Dedifferentiated amniotic fluid mesenchymal stem cell (primary cell): ENCODE measurements around the gene RNF212B.

Experiments used
- DNase-seq: peaks from one replicate; pipeline ENCODE4 v3.0.0-alpha.2; 2016; ENCODE audit errors: extremely low spot score

The RNF212B gene

GRCh38 chr14:23296012-23296777 is 58.5 kb downstream of the RNF212B start:
- no peak for DNase-seq

- DNase-seq: no peak
Measured at GRCh38 chr14:23297096-23297495, 59.4 kb downstream of the RNF212B start.

- DNase-seq: no peak
Measured at GRCh38 chr14:23297611-23298277, 60.0 kb downstream of the RNF212B start.

- DNase-seq: peak; percentile 59
Measured at GRCh38 chr14:23299211-23299957, 61.6 kb downstream of the RNF212B start.

GRCh38 chr14:23299986-23300686 is 62.4 kb downstream of the RNF212B start:
- no peak for DNase-seq

GRCh38 chr14:23300687-23301223 is 63.0 kb downstream of the RNF212B start:
- peak; percentile 22 for DNase-seq

GRCh38 chr14:23301288-23301968 is 63.7 kb downstream of the RNF212B start:
- peak; percentile 97 for DNase-seq

GRCh38 chr14:23301969-23302289 is 64.2 kb downstream of the RNF212B start:
- DNase-seq: no peak

GRCh38 chr14:23302290-23303225 is 64.8 kb downstream of the RNF212B start, which contains the start of gene PPP1R3E:
PPP1R3E (minus strand) TSS chr14:23302859; CDS start chr14:23302576, 283 bp downstream.
- DNase-seq: no peak

- peak; percentile 83 for DNase-seq
Measured at GRCh38 chr14:23306412-23307145, 68.8 kb downstream of the RNF212B start, which contains the start of gene BCL2L2. BCL2L2 (plus strand) TSS chr14:23306833; CDS start chr14:23307768, 935 bp downstream.

GRCh38 chr14:23307146-23307530 is 69.4 kb downstream of the RNF212B start:
- DNase-seq: no peak

GRCh38 chr14:23307687-23308644 is 70.2 kb downstream of the RNF212B start:
- no peak for DNase-seq

- DNase-seq: no peak
Measured at GRCh38 chr14:23308721-23309445, 71.1 kb downstream of the RNF212B start.

GRCh38 chr14:23310546-23310945 is 72.8 kb downstream of the RNF212B start:
- no peak for DNase-seq

- DNase-seq: no peak
Measured at GRCh38 chr14:23316300-23316699, 78.6 kb downstream of the RNF212B start.

GRCh38 chr14:23319746-23320583 is 82.2 kb downstream of the RNF212B start:
- DNase-seq: no peak
